Keratinocyte (primary cell): ENCODE measurements around the gene UGT2B7. TPM values are rescaled to one million over a fixed set of nuclear protein-coding genes. Genes with fewer than 3 reads are reported as not detected.

ENCODE experiments used
- DNase-seq: peaks from one replicate; pipeline ENCODE4 v3.0.0-alpha.2; 2011; ENCODE audit warnings: low read depth, missing footprints, low spot score
- FAIRE-seq: peaks from 2 replicates; lab custom pipeline; 2011; peaks lifted over from hg19 to GRCh38; lab: Jason Lieb, UNC
- H2AFZ ChIP-seq: 2 replicates; pipeline ENCODE4 v1.6.0; 2012; ENCODE audit warnings: low read length, control low read depth, inconsistent platforms; ENCODE audit not compliant: control insufficient read depth
- H3K27ac ChIP-seq: 2 replicates; pipeline ENCODE4 v1.5.1; 2011; ENCODE audit warnings: low read length; ENCODE audit not compliant: control insufficient read depth, insufficient read depth
- H3K27me3 ChIP-seq: 3 replicates; pipeline ENCODE4 v1.6.0; 2011; ENCODE audit warnings: low read length; ENCODE audit not compliant: control insufficient read depth, insufficient read depth; ENCODE audit errors: extremely low read depth
- H3K36me3 ChIP-seq, 2 experiments: 2 replicates in 1 of 2; 3 replicates in 1 of 2; pipeline ENCODE4 v1.5.1; 2011; ENCODE audit warnings: low read length in 2 of 2, mild to moderate bottlenecking in 1 of 2; ENCODE audit not compliant: control insufficient read depth in 2 of 2, insufficient read depth in 2 of 2; ENCODE audit errors: extremely low read depth in 1 of 2
- H3K4me1 ChIP-seq: 3 replicates; pipeline ENCODE4 v1.5.1; 2011; ENCODE audit warnings: low read length; ENCODE audit not compliant: control insufficient read depth, insufficient read depth; ENCODE audit errors: extremely low read depth
- H3K4me2 ChIP-seq: 3 replicates; pipeline ENCODE4 v1.6.0; 2011; ENCODE audit warnings: low read depth, low read length; ENCODE audit not compliant: control insufficient read depth, insufficient read depth; ENCODE audit errors: extremely low read depth
- H3K4me3 ChIP-seq, 3 experiments: fragments of 200-600 bp in 1 of 3; sonication (generic) in 1 of 3; 2 replicates in 2 of 3; 3 replicates in 1 of 3; pipeline ENCODE4 v1.5.1; 2011 to 2016; ENCODE audit warnings: low read length in 3 of 3, mild to moderate bottlenecking in 3 of 3, control low read depth in 2 of 3, inconsistent platforms in 1 of 3, low read depth in 1 of 3, mixed read lengths in 1 of 3, mixed run types in 1 of 3, moderate library complexity in 1 of 3; ENCODE audit not compliant: control insufficient read depth in 2 of 3, insufficient read depth in 2 of 3; ENCODE audit errors: extremely low read depth in 1 of 3
- H3K79me2 ChIP-seq: 2 replicates; pipeline ENCODE4 v1.6.0; 2012; ENCODE audit warnings: low read length; ENCODE audit not compliant: control insufficient read depth, insufficient read depth
- H3K9ac ChIP-seq: 3 replicates; pipeline ENCODE4 v1.6.0; 2011; ENCODE audit warnings: low read length; ENCODE audit not compliant: control insufficient read depth, insufficient read depth; ENCODE audit errors: extremely low read depth
- H3K9me1 ChIP-seq: 3 replicates; pipeline ENCODE4 v1.6.0; 2011; ENCODE audit warnings: low read length; ENCODE audit not compliant: control insufficient read depth, insufficient read depth; ENCODE audit errors: extremely low read depth
- H3K9me3 ChIP-seq: 2 replicates; pipeline ENCODE4 v1.5.1; 2012; ENCODE audit warnings: low read depth, low read length; ENCODE audit not compliant: control insufficient read depth
- H4K20me1 ChIP-seq: 3 replicates; pipeline ENCODE4 v1.6.0; 2011; ENCODE audit warnings: low read length; ENCODE audit not compliant: control insufficient read depth, insufficient read depth; ENCODE audit errors: extremely low read depth
- CTCF ChIP-seq, 3 experiments: IDR thresholded peaks in 1 of 3; conservative IDR thresholded peaks in 1 of 3; optimal IDR thresholded peaks in 1 of 3; 2 replicates in 2 of 3; 3 replicates in 1 of 3; pipeline versions ENCODE3 to v1.5.1; 2011; ENCODE audit warnings: low read length in 3 of 3, mild to moderate bottlenecking in 3 of 3, moderate library complexity in 2 of 3, control low read depth in 1 of 3, inconsistent platforms in 1 of 3; ENCODE audit not compliant: insufficient read depth in 2 of 3; ENCODE audit errors: extremely low read depth in 1 of 3
- EZH2 ChIP-seq: IDR thresholded peaks from one replicate; pipeline ENCODE4 v1.6.1; 2012; ENCODE audit warnings: inconsistent platforms, mild to moderate bottlenecking, low read length, moderate library complexity
- dilution Hi-C: fragments of 300-500 bp; cut with MboI; formaldehyde crosslinking; loops from one replicate; pipeline ENCODE4 v1.7.0; 2020; ENCODE audit warnings: low sequenced_read_pairs; ENCODE audit not compliant: extremely low pct_ligation_motif_present
- polyA plus RNA-seq, 5 experiments: library from polyadenylated mRNA; depleted of rRNA in 3 of 5; stranded (reverse) in 3 of 5; stranded (forward) in 1 of 5; unstranded in 1 of 5; fragments of >200 nt; gene quantifications; 1 replicate in 1 of 5; 2 replicates in 3 of 5; 3 replicates in 1 of 5; pipeline versions ENCODE4 v1.2.1 to v1.2.3, GENCODE V29; 2011 to 2012; ENCODE audit warnings: missing spikeins in 2 of 5, low read depth in 1 of 5, low replicate concordance in 1 of 5

The UGT2B7 gene
- polyA plus RNA-seq, 1 donor (not counting 4 experiments of a cell fraction or from before 2014, with no cell fraction given), result 0.05 TPM

GRCh38 chr4:69054578-69055200 is 41.6 kb upstream of the UGT2B7 start:
- peaks cover 3% of the 10 kb centered on the region for H3K4me1 ChIP-seq
- TF ChIP-seq EZH2 (no peak), CTCF (optimal IDR thresholded peaks at IDR 0.05 in 1 of 3, IDR thresholded peaks at IDR 0.05 in 1 of 3, conservative IDR thresholded peaks at IDR 0.05 in 1 of 3; ENCODE audit: extremely low read depth in 1 of 3, insufficient read depth in 2 of 3, low read length in 3 of 3) (no peak)
- no peaks in the 10 kb centered on the region for H3K9me1 ChIP-seq
- no peaks in the 10 kb centered on the region for H4K20me1 ChIP-seq
- H3K27ac ChIP-seq, result peak overlapping the region; percentile 58
- H3K27me3 ChIP-seq, result no peaks in the 10 kb centered on the region
- DNase-seq (no peak), FAIRE-seq (no peak)
- H3K9ac ChIP-seq, result no peak overlapping the region
- no peaks in the 10 kb centered on the region for H3K79me2 ChIP-seq
- peak overlapping the region; percentile 66 for H2AFZ ChIP-seq
- dilution Hi-C loops, result no loop called here
- no peaks in the 10 kb centered on the region for H3K36me3 ChIP-seq
- peak overlapping the region; percentile 22 for H3K4me2 ChIP-seq
- H3K4me3 ChIP-seq, result no peak overlapping the region
- no peaks in the 10 kb centered on the region for H3K9me3 ChIP-seq

GRCh38 chr4:69056150-69056549 is 40.1 kb upstream of the UGT2B7 start:
- no peak overlapping the region for H3K4me2 ChIP-seq
- no peak overlapping the region for H3K27ac ChIP-seq
- H2AFZ ChIP-seq, result no peak overlapping the region
- dilution Hi-C loops, result no loop called here
- no peaks in the 10 kb centered on the region for H3K9me3 ChIP-seq
- DNase-seq (no peak), FAIRE-seq (no peak)
- H3K9ac ChIP-seq, result no peak overlapping the region
- H3K27me3 ChIP-seq, result no peaks in the 10 kb centered on the region
- peaks cover 3% of the 10 kb centered on the region for H3K4me1 ChIP-seq
- no peaks in the 10 kb centered on the region for H3K36me3 ChIP-seq
- TF ChIP-seq CTCF (optimal IDR thresholded peaks at IDR 0.05 in 1 of 3, IDR thresholded peaks at IDR 0.05 in 1 of 3, conservative IDR thresholded peaks at IDR 0.05 in 1 of 3; ENCODE audit: extremely low read depth in 1 of 3, insufficient read depth in 2 of 3, low read length in 3 of 3) (no peak), EZH2 (no peak)
- H3K4me3 ChIP-seq, result no peak overlapping the region
- no peaks in the 10 kb centered on the region for H4K20me1 ChIP-seq
- no peaks in the 10 kb centered on the region for H3K79me2 ChIP-seq
- no peaks in the 10 kb centered on the region for H3K9me1 ChIP-seq
